Measurements from ENCODE around the gene CFAP47.
"Not testable (repeated sequence)": the region's sequence is repeated elsewhere in the genome, so short reads cannot be mapped to it uniquely, and the experiment has no call there.

CFAP47 gene

GRCh38 chrX:35919536-35920309 lies at the start of gene CFAP47:
Gene CFAP47 (plus strand): TSS chrX:35919734. CDS start chrX:35919800, 66 bp downstream.
- DNase-seq (ENCODE audit: low read depth) = no peak

- DNase-seq (ENCODE audit: low read depth) = no peak
Measured at GRCh38 chrX:35880601-35881000, 38.9 kb upstream of the CFAP47 start.

GRCh38 chrX:35886135-35886534 lies 33.4 kb upstream of the CFAP47 start:
- no peak for DNase-seq (ENCODE audit: low read depth)

- no peak for DNase-seq (ENCODE audit: low read depth)
Measured at GRCh38 chrX:35890699-35891098, 28.8 kb upstream of the CFAP47 start.

- DNase-seq (ENCODE audit: low read depth) = not testable (repeated sequence)
Measured at GRCh38 chrX:35986816-35987215, 67.3 kb downstream of the CFAP47 start.

- DNase-seq (ENCODE audit: low read depth) = no peak
Measured at GRCh38 chrX:36007207-36007606, 87.7 kb downstream of the CFAP47 start.

GRCh38 chrX:36019125-36019524 lies 99.6 kb downstream of the CFAP47 start:
- no peak for DNase-seq (ENCODE audit: low read depth)

GRCh38 chrX:36035550-36035949 lies 116.0 kb downstream of the CFAP47 start:
- DNase-seq (ENCODE audit: low read depth) = no peak

- no peak for DNase-seq (ENCODE audit: low read depth)
Measured at GRCh38 chrX:36062778-36063177, 143.2 kb downstream of the CFAP47 start.

GRCh38 chrX:36071061-36071460 lies 151.5 kb downstream of the CFAP47 start:
- no peak for DNase-seq (ENCODE audit: low read depth)

GRCh38 chrX:36075009-36075408 lies 155.5 kb downstream of the CFAP47 start:
- DNase-seq (ENCODE audit: low read depth) = not testable (repeated sequence)

GRCh38 chrX:36083256-36083655 lies 163.7 kb downstream of the CFAP47 start:
- DNase-seq (ENCODE audit: low read depth) = no peak

- no peak for DNase-seq (ENCODE audit: low read depth)
Measured at GRCh38 chrX:36087366-36087765, 167.8 kb downstream of the CFAP47 start.

- DNase-seq (ENCODE audit: low read depth) = not testable (repeated sequence)
Measured at GRCh38 chrX:36088939-36089338, 169.4 kb downstream of the CFAP47 start.

- no peak for DNase-seq (ENCODE audit: low read depth)
Measured at GRCh38 chrX:36102425-36102824, 182.9 kb downstream of the CFAP47 start.

- DNase-seq (ENCODE audit: low read depth) = no peak
Measured at GRCh38 chrX:36116222-36116621, 196.7 kb downstream of the CFAP47 start.

- no peak for DNase-seq (ENCODE audit: low read depth)
Measured at GRCh38 chrX:36159254-36159653, 239.7 kb downstream of the CFAP47 start.

GRCh38 chrX:36160081-36160480 lies 240.5 kb downstream of the CFAP47 start:
- DNase-seq (ENCODE audit: low read depth) = no peak

GRCh38 chrX:36198575-36198974 lies 279.0 kb downstream of the CFAP47 start:
- DNase-seq (ENCODE audit: low read depth) = no peak

- no peak for DNase-seq (ENCODE audit: low read depth)
Measured at GRCh38 chrX:36199928-36200327, 280.4 kb downstream of the CFAP47 start.

GRCh38 chrX:36214924-36215323 lies 295.4 kb downstream of the CFAP47 start:
- no peak for DNase-seq (ENCODE audit: low read depth)

GRCh38 chrX:36218801-36219200 lies 299.3 kb downstream of the CFAP47 start:
- no peak for DNase-seq (ENCODE audit: low read depth)

GRCh38 chrX:36234840-36235528 lies 315.4 kb downstream of the CFAP47 start:
- DNase-seq (ENCODE audit: low read depth) = not testable (repeated sequence)

Measured in T-helper 22 cell (primary cell).